Central memory CD8-positive, alpha-beta T cell (primary cell): Measurements from ENCODE around the gene ATP8B4.

Experiments
- ATAC-seq: fragments of 150-1000 bp; cut with Tn5 transposase; replicated peaks from 2 replicates; pipeline ENCODE4 v1.10.0; 2022; ENCODE audit warnings: mild to moderate bottlenecking, moderate FRiP score, moderate number of reproducible peaks; ENCODE audit not compliant: poor library complexity, severe bottlenecking; ENCODE audit errors: extremely low read depth
- DNase-seq, 2 donors: peaks; one replicate each; pipeline ENCODE4 v3.0.0; 2021; ENCODE audit warnings: low spot score in 2 of 2
- H3K27ac Mint-ChIP-seq: one replicate; pipeline ENCODE4 v1.8.0; 2022; ENCODE audit warnings: low read depth, mild to moderate bottlenecking, moderate library complexity, mixed read lengths
- H3K27me3 Mint-ChIP-seq: one replicate; pipeline ENCODE4 v1.8.0; 2022; ENCODE audit warnings: mixed read lengths
- H3K36me3 Mint-ChIP-seq: one replicate; pipeline ENCODE4 v1.8.0; 2022; ENCODE audit warnings: mild to moderate bottlenecking, moderate library complexity, mixed read lengths; ENCODE audit not compliant: insufficient read depth
- H3K4me1 Mint-ChIP-seq: one replicate; pipeline ENCODE4 v1.8.0; 2022; ENCODE audit warnings: mixed read lengths
- H3K4me3 Mint-ChIP-seq: one replicate; pipeline ENCODE4 v1.8.0; 2022; ENCODE audit warnings: mild to moderate bottlenecking, moderate library complexity, mixed read lengths
- H3K9me3 Mint-ChIP-seq: one replicate; pipeline ENCODE4 v1.8.0; 2022; ENCODE audit warnings: mixed read lengths

Gene ATP8B4

GRCh38 chr15:49915822-49916221 lies 203.2 kb downstream of the ATP8B4 start:
- no peaks in the 10 kb centered on the region for H3K4me1 Mint-ChIP-seq
- H3K27ac Mint-ChIP-seq, result no peak overlapping the region
- ATAC-seq (no peak), DNase-seq (no peak)
- no peaks in the 10 kb centered on the region for H3K36me3 Mint-ChIP-seq
- peaks cover 10% of the 10 kb centered on the region for H3K27me3 Mint-ChIP-seq
- no peak overlapping the region for H3K4me3 Mint-ChIP-seq
- H3K9me3 Mint-ChIP-seq, result no peaks in the 10 kb centered on the region

- Mint-ChIP-seq H3K27me3 (peaks cover 30% of the 10 kb centered on the region), H3K4me3 (no peak overlapping the region), H3K36me3 (no peaks in the 10 kb centered on the region), H3K9me3 (peaks cover 14% of the 10 kb centered on the region), H3K27ac (no peak overlapping the region), H3K4me1 (no peaks in the 10 kb centered on the region)
- ATAC-seq (no peak), DNase-seq (no peak)
These were observed 210.1 kb downstream of the ATP8B4 start for GRCh38 chr15:49908933-49909295.

DNA sequence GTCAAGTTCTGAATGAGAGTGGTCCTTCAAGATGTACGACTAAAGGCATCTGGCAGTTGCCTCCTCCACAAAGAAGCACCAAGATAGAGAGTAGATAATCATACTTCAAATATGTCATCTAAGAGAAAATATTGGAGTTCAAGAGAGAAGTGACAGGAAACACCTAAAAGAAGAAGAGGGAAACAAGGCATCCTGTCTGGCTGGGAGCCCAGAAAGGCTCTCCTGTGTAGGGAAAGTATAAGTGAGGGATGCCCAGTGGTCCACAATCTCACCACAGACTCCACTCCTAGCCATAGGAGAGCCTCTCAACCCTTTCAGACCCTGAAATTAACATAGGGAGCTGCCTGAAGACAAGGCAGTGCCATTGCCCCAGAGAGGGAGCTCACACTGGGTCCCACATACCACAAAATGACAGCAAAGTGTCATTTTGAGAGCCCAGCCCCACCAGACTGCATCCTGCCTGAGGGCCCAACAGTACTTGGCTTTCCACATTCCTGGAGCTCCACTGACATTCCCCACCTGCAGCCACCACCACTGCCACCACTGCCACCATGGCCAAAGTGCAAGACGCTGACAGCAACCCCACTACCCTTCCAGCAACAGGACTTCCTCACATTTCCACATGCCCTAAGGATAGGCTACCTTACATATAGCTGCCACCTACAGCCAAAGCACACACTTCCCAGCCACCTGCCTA lies 210.6 kb downstream of the ATP8B4 start:
- Mint-ChIP-seq H3K4me3 (no peak overlapping the region), H3K27ac (no peak overlapping the region), H3K9me3 (peaks cover 14% of the 10 kb centered on the region), H3K4me1 (no peaks in the 10 kb centered on the region), H3K36me3 (no peaks in the 10 kb centered on the region), H3K27me3 (peaks cover 30% of the 10 kb centered on the region)
- ATAC-seq (no peak), DNase-seq (no peak)

DNA sequence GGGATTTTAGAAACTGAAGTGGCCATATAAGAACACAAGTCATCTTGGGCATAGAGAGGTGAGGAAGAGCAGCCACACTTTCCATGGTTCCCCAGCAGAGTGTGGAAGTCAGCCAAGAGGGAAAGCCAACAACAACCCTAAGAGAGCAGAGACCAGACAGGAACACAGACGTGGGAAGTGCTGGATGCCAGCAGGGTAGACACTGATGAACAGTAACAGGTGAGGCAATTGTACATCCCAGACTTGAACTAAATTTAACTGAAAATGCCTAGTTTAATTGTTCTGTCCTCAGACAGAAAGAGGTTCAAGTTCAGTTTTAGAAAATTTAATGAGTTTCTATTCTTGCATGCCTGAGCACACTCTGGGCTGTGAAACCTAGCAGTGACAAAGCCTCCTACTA lies 212.1 kb downstream of the ATP8B4 start:
- Mint-ChIP-seq H3K4me3 (no peak overlapping the region), H3K9me3 (peaks cover 14% of the 10 kb centered on the region), H3K27ac (no peak overlapping the region), H3K27me3 (peaks cover 30% of the 10 kb centered on the region), H3K36me3 (no peaks in the 10 kb centered on the region), H3K4me1 (no peaks in the 10 kb centered on the region)
- no peak for ATAC-seq
- DNase-seq, result no peak

DNA sequence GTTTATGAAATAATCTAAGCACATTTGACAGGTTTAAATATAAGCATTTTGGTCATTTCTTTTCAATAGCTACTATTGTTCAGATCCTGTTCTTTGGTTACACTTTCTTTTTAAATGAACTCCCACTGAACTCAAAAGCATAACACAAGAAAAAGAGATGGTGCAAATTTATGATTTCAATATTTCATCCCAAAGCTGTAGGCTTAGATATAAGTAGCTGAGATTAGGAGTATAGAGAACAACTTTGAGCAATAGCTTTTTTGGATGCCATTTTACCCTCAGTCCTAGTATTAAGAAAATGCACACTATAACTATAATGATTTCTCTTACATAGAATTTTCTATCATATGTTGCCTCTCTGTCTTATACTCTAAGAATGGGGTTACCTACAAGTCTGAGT lies 213.8 kb downstream of the ATP8B4 start:
- Mint-ChIP-seq H3K4me1 (no peaks in the 10 kb centered on the region), H3K9me3 (peaks cover 12% of the 10 kb centered on the region), H3K36me3 (no peaks in the 10 kb centered on the region), H3K27ac (no peak overlapping the region), H3K27me3 (peaks cover 30% of the 10 kb centered on the region), H3K4me3 (no peak overlapping the region)
- no peak for ATAC-seq
- no peak for DNase-seq

GRCh38 chr15:49904296-49904695 lies 214.7 kb downstream of the ATP8B4 start:
- peaks cover 21% of the 10 kb centered on the region for H3K27me3 Mint-ChIP-seq
- no peak overlapping the region for H3K27ac Mint-ChIP-seq
- no peak overlapping the region for H3K4me3 Mint-ChIP-seq
- H3K4me1 Mint-ChIP-seq, result no peaks in the 10 kb centered on the region
- no peaks in the 10 kb centered on the region for H3K36me3 Mint-ChIP-seq
- ATAC-seq (no peak), DNase-seq (no peak)
- H3K9me3 Mint-ChIP-seq, result peaks cover 3% of the 10 kb centered on the region

- H3K36me3 Mint-ChIP-seq, result no peaks in the 10 kb centered on the region
- no peak overlapping the region for H3K4me3 Mint-ChIP-seq
- no peaks in the 10 kb centered on the region for H3K9me3 Mint-ChIP-seq
- ATAC-seq, result no peak
- peaks cover 13% of the 10 kb centered on the region for H3K27me3 Mint-ChIP-seq
- H3K27ac Mint-ChIP-seq, result no peak overlapping the region
- H3K4me1 Mint-ChIP-seq, result no peaks in the 10 kb centered on the region
- DNase-seq, result no peak
These were observed 216.1 kb downstream of the ATP8B4 start for GRCh38 chr15:49902685-49903501.

GRCh38 chr15:49901996-49902684 lies 216.9 kb downstream of the ATP8B4 start:
- ATAC-seq (no peak), DNase-seq (no peak)
- Mint-ChIP-seq H3K4me1 (no peaks in the 10 kb centered on the region), H3K4me3 (no peak overlapping the region), H3K36me3 (no peaks in the 10 kb centered on the region), H3K27me3 (peaks cover 13% of the 10 kb centered on the region), H3K9me3 (no peaks in the 10 kb centered on the region), H3K27ac (no peak overlapping the region)

- peaks cover 5% of the 10 kb centered on the region for H3K27me3 Mint-ChIP-seq
- no peak overlapping the region for H3K4me3 Mint-ChIP-seq
- DNase-seq (no peak), ATAC-seq (no peak)
- H3K4me1 Mint-ChIP-seq, result no peaks in the 10 kb centered on the region
- no peaks in the 10 kb centered on the region for H3K9me3 Mint-ChIP-seq
- H3K36me3 Mint-ChIP-seq, result no peaks in the 10 kb centered on the region
- H3K27ac Mint-ChIP-seq, result no peak overlapping the region
These were observed 217.7 kb downstream of the ATP8B4 start for GRCh38 chr15:49901321-49901720.

- H3K4me3 Mint-ChIP-seq, result no peak overlapping the region
- H3K27ac Mint-ChIP-seq, result no peak overlapping the region
- H3K9me3 Mint-ChIP-seq, result no peaks in the 10 kb centered on the region
- no peaks in the 10 kb centered on the region for H3K4me1 Mint-ChIP-seq
- peaks cover under 1% of the 10 kb centered on the region for H3K27me3 Mint-ChIP-seq
- H3K36me3 Mint-ChIP-seq, result no peaks in the 10 kb centered on the region
- ATAC-seq (no peak), DNase-seq (no peak)
These were observed 218.2 kb downstream of the ATP8B4 start for GRCh38 chr15:49900903-49901235.

DNA sequence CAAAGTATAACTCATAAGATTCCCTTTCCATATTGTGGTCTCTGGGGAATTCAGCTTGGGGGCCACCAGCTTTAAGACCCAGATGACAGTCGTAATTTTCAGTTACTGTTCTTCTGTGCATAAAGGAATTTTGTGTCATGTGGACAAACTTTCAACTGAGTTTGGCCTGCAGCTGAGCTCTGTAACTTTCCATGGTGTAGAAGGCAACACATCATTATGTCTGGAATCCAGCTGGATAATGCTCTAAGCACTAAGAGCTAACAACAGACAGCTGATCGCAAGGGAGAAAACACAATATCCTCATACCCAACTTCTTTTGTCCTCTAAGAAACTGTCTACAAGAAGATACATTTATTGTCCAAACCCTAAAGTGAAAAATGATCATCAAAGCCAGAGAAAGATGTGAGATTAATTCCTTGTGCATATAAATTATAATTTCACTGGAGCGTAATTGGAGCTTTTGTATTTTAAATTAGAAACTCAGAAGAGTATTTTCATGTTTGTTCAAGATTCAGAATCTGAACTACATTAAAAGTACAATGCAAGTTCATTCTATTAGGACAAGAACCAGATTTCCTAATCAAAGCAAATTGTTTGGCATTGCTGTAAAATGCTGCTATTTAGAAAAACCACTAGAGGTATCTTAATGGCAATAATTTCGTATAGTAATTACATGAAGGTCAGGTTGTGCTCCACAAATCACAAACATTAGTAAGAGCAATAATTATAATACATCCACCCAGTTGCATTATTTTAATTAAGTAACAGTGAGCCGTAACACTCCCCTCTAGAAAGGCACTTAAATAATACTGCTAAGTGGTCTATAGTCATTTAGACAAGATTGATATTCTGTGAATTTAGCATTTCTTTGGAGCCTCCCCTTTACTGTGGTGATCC lies 218.8 kb downstream of the ATP8B4 start:
- H3K4me3 Mint-ChIP-seq, result no peak overlapping the region
- H3K9me3 Mint-ChIP-seq, result no peaks in the 10 kb centered on the region
- no peak for ATAC-seq
- no peaks in the 10 kb centered on the region for H3K36me3 Mint-ChIP-seq
- H3K27ac Mint-ChIP-seq, result no peak overlapping the region
- no peaks in the 10 kb centered on the region for H3K4me1 Mint-ChIP-seq
- H3K27me3 Mint-ChIP-seq, result no peaks in the 10 kb centered on the region
- no peak for DNase-seq

- Mint-ChIP-seq H3K4me3 (no peak overlapping the region), H3K27me3 (no peaks in the 10 kb centered on the region), H3K9me3 (no peaks in the 10 kb centered on the region), H3K4me1 (no peaks in the 10 kb centered on the region), H3K27ac (no peak overlapping the region), H3K36me3 (no peaks in the 10 kb centered on the region)
- DNase-seq, result no peak
- ATAC-seq, result no peak
These were observed 220.3 kb downstream of the ATP8B4 start for GRCh38 chr15:49898575-49899283.
